Activated naive CD4-positive, alpha-beta T cell treated with anti-CD3 and anti-CD28 coated beads, Interleukin-2, amount 50 U/mL, for 16 hours (primary cell): ENCODE data around the gene CNKSR2.
"Not testable (repeated sequence)": the region's sequence is repeated elsewhere in the genome, so short reads cannot be mapped to it uniquely, and the experiment has no call there.

ENCODE experiments used
- DNase-seq: peaks from one replicate; pipeline ENCODE4 v3.0.0-alpha.2; 2020

The CNKSR2 gene

GRCh38 chrX:21457718-21458117 lies 83.5 kb downstream of the CNKSR2 start:
- DNase-seq = no peak

GRCh38 chrX:21469071-21469470 lies 94.9 kb downstream of the CNKSR2 start:
- no peak for DNase-seq

- no peak for DNase-seq
Measured at GRCh38 chrX:21476909-21477308, 102.7 kb downstream of the CNKSR2 start.

- DNase-seq = no peak
Measured at GRCh38 chrX:21479695-21480270, 105.6 kb downstream of the CNKSR2 start.

GRCh38 chrX:21481761-21482160 lies 107.5 kb downstream of the CNKSR2 start:
- no peak for DNase-seq

- not testable (repeated sequence) for DNase-seq
Measured at GRCh38 chrX:21484051-21484450, 109.8 kb downstream of the CNKSR2 start.

GRCh38 chrX:21487832-21488231 lies 113.6 kb downstream of the CNKSR2 start:
- DNase-seq = no peak

- DNase-seq = no peak
Measured at GRCh38 chrX:21490341-21490740, 116.1 kb downstream of the CNKSR2 start.

- DNase-seq = no peak
Measured at GRCh38 chrX:21493226-21493830, 119.1 kb downstream of the CNKSR2 start.

- no peak for DNase-seq
Measured at GRCh38 chrX:21503593-21503992, 129.4 kb downstream of the CNKSR2 start.

- no peak for DNase-seq
Measured at GRCh38 chrX:21509912-21510311, 135.7 kb downstream of the CNKSR2 start.

GRCh38 chrX:21524008-21524407 lies 149.8 kb downstream of the CNKSR2 start:
- DNase-seq = no peak

GRCh38 chrX:21528076-21528475 lies 153.9 kb downstream of the CNKSR2 start:
- DNase-seq = no peak

GRCh38 chrX:21529771-21530170 lies 155.6 kb downstream of the CNKSR2 start:
- no peak for DNase-seq

- not testable (repeated sequence) for DNase-seq
Measured at GRCh38 chrX:21544642-21545041, 170.4 kb downstream of the CNKSR2 start.

- no peak for DNase-seq
Measured at GRCh38 chrX:21559417-21559816, 185.2 kb downstream of the CNKSR2 start.

- DNase-seq = no peak
Measured at GRCh38 chrX:21565025-21565424, 190.8 kb downstream of the CNKSR2 start.

- DNase-seq = no peak
Measured at GRCh38 chrX:21574793-21575192, 200.6 kb downstream of the CNKSR2 start.

GRCh38 chrX:21581479-21581878 lies 207.3 kb downstream of the CNKSR2 start:
- DNase-seq = no peak

GRCh38 chrX:21586001-21586400 lies 211.8 kb downstream of the CNKSR2 start:
- no peak for DNase-seq

- DNase-seq = no peak
Measured at GRCh38 chrX:21590012-21590776, 216.0 kb downstream of the CNKSR2 start.

- no peak for DNase-seq
Measured at GRCh38 chrX:21606002-21606401, 231.8 kb downstream of the CNKSR2 start.

GRCh38 chrX:21610168-21610567 lies 235.9 kb downstream of the CNKSR2 start:
- DNase-seq = no peak

- no peak for DNase-seq
Measured at GRCh38 chrX:21612154-21612553, 237.9 kb downstream of the CNKSR2 start.
